Mesenteric fat pad (tissue), 1 donor: ENCODE results near the gene COL5A2. TPM values are rescaled to one million over a fixed set of nuclear protein-coding genes. Genes with fewer than 3 reads are reported as not detected.

Source experiments
- DNase-seq: peaks from one replicate; pipeline ENCODE4 v3.0.0-alpha.2; 2020; ENCODE audit warnings: low spot score
- total RNA-seq: library from RNA; stranded (reverse); fragmentation: NEBNext Ultra II Directional; extraction: Animal tissue kit (Norgen Biotek cat#: 25700); gene quantifications from one replicate; pipeline ENCODE4 v1.2.1, GENCODE V29; 2021
- donor health status: DM: yes; HTN: yes; CAD: no.

Gene COL5A2
- total RNA-seq, 1 donor from 2014 or later, result 93.4 TPM

DNA sequence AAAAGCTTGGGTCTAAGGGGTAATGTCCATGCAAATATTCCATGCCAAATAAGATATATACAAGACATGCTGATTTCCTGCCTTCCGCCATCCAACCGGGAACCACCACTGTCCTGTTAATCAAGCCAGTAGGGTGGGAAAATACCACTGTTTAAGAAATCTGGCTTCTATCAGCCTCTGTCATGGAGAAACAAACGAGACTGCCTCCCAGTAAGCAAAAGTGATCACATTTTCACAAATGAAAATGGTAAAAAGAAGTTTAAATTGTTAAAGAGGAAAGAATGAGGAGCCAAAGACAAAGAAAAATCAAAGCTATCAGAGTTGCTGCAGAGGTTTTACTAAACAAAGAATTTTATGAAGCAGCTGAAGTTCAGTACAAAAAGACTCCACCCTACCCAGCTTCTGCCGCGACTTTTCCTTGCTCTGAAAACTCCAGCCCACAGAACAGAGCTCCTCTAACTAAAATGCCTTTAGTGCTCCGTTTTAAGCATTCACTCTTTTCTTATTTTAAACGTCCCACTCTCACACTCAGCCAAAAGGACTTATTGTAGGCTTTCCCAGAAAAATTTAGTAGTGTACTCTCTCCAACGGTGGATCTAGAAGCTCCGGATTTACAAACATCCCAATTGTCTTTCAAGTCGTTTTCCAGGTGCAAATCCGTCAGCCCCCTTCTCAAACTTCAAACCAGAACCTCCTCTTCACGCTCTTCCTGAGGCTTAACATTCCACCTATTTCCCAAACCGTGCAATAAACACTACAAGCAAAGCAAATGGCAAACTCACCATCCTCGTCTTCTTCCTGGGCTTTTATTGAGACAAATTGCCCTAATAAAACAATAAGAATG is 613 bp downstream of the COL5A2 start:
- no peak for DNase-seq

- no peak for DNase-seq
Measured at GRCh38 chr2:189178054-189178453, 1.5 kb downstream of the COL5A2 start.

DNA sequence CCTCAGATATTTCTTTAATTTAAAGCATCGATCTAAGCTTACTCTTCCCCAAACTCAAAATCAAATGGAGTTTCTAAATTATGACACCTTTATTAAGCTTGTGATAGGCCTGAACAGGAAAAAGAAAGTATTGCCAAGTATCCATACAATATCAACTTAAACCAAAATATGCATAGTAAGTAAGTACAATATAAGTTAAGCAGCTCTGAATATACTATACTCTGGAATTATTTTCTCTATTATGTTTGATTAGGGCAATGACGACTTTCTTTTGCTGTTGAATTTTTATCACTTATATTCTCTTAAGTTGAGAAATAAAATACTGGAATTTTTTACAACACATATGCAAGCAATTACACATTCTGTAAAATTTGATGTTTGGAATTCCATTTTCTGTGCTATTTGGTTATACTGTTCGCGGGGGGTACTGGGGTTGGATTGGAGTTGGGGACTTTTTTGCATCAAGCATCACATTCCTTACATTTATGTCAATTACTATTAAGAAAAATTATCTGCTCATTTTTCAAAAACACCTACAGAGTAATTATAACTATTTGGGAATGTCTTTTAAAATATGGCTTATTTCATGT is 2.2 kb downstream of the COL5A2 start:
- DNase-seq, result no peak

GRCh38 chr2:189176516-189176915 is 3.0 kb downstream of the COL5A2 start:
- no peak for DNase-seq

DNA sequence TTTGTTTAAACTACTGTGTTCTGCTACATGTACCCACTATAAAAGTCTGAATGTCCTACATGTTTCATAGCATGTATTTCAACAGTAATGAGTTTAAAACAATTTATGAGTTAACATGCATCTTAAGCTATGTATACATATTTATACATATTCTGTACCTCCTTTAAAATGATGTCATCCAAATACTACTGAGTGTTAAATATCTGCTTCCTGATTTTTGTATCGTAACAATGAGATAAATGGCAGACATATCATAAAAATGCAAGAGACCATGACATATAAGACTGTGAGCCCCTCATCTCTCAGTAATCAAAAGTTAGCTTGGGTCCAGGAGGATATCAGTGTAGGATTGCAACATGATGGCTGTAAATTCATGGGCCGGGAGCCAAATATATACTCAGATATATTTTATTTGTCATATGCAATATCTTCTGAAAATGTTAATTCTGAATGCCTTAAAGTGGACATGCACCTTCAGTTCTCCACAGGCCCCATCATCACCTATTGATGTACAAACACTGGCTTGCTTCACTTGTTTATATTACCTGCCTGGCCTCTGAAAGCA is 3.6 kb downstream of the COL5A2 start:
- DNase-seq, result no peak

DNA sequence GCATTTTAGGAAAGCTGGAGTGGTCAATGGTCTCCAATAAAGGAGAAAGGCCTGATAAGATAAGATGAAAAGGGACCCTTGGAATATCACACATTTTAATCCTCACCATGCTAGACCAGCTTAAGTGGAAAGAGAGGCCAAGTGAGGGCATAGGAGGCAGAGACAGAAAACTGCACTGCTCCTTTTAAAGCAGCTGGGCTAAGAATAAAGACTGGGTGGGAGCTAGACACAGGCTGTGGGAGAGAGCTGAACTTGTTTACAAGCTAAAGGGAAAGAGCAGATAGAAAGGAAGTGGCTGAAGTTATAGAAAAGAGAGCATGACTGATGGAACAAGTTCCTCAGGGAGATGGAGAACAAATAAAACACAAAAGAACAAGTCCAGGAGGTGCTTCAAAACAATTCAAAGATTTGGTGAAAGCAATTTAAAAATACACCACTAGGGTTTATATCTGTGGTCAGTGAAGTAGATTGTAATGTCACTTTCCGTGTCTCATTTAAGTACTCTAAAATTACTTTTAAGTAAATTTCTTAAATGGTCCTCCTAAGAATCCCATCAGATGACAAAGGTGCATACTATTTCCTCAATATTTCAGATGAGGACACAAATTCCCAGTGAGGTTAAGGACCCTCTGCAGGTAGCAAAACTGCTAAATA is 7.5 kb downstream of the COL5A2 start:
- no peak for DNase-seq

DNA sequence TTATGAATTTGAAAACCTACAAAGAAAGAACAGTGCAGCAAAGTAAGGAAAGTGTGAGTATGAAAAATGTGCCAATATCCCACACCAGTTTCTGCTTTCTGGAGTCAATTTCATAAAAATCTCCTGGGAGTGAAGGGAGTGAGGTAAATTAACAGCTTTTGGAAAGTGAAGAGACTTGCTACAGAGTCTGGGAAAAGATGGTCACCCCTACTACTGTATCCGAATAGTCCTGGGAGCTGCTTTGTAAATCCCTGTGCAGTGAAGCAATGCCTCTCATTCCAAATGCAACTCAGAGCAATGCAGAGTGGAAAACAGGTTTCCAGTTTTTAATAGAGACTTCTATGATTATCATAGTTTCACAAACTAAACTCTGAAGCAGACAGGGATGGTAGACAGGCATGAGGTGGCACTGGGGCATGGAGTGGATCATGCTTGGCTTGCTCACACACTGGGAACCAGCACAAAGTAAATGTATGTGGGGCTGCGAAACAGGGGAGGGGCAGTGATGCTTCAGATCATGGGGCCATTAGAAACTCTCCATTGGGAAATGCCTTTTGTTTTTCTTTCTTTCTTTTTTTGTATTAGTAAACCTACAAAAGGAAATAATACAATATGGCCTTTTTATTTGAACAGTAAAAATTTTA is 10.6 kb downstream of the COL5A2 start:
- no peak for DNase-seq

GRCh38 chr2:189165656-189166380 is 13.7 kb downstream of the COL5A2 start:
- no peak for DNase-seq

- DNase-seq, result no peak
Measured at GRCh38 chr2:189164746-189165145, 14.8 kb downstream of the COL5A2 start.

DNA sequence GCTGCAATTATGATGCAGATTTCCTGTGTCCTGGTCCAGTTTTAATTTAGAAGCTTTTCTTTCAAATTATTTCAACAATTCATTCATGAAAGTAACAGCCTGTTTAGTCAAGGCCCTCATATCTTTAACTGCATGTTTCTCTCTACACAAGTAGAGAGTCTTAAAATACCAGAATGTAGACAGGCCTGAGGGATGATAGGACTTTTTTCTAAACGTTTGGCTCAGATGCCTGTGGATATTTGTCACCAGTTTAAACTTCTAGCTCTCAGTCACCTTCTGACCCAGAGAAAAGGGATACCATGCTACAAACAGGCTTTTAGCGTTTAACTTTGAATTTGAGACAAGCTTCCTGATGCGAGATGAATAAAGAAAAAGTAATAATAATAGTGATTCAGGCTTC is 15.7 kb downstream of the COL5A2 start:
- no peak for DNase-seq

GRCh38 chr2:189162566-189162965 is 17.0 kb downstream of the COL5A2 start:
- DNase-seq, result no peak

DNA sequence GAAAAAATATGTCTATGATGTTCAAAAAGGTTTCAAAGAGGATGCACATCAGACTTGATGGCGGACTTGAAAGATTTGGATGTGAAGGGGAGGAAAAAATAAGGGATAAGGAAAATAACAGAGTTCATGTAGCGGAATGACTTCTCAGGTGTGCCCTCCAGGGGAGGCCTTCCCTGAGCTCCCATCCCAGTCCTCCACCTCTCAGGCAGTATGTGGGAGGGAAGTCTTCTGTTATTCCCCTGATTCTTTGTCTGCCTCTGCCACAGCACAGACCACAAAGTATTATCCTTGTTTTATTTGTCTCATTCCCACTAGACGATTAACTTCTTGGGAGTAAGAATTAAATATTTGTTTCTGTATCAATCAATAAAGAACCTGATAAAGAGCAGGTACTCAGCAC is 17.7 kb downstream of the COL5A2 start:
- no peak for DNase-seq

GRCh38 chr2:189159717-189160116 is 19.8 kb downstream of the COL5A2 start:
- DNase-seq, result no peak

DNA sequence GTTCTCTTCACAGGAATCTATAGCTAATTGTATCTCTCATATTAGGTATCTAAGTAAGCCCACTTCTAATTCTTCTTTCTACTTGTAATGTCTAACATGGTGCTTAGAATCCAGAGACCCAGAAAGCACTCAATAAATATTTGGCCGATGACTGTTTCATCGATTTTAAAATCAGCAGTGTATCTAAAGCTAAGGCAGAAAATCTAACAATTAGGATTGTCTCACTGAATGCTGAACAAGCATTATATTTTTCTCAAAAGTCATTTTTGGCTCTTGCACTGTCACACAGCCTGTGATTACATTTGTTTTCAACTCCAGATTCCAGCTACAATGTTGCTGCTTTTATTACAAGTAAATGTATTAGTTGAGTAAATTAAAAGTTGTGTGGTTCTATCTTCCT is 20.3 kb downstream of the COL5A2 start:
- DNase-seq, result no peak

- no peak for DNase-seq
Measured at GRCh38 chr2:189157939-189158338, 21.6 kb downstream of the COL5A2 start.

GRCh38 chr2:189157456-189157855 is 22.1 kb downstream of the COL5A2 start:
- no peak for DNase-seq

- DNase-seq, result no peak
Measured at GRCh38 chr2:189155795-189156194, 23.8 kb downstream of the COL5A2 start.

GRCh38 chr2:189153619-189154018 is 25.9 kb downstream of the COL5A2 start:
- DNase-seq, result no peak

DNA sequence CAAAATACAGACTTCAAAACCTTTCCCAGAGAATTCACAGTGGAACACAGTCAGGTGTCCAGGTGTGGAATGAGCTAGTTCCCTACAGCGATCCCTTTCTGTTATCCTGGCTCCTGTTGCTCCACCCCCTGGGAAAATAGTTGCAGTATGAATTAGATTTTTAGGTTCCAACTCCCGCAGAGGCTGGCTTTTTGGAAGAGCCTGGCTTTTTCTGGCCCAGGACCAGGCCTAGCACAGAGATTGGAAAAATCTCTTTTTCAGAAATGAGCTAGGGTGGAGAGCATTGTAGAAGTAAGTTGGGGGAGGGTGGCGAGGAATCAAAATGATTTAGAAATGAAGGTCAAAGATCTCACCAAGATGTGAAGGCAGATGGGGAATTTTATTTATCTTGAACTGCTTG is 27.1 kb downstream of the COL5A2 start:
- no peak for DNase-seq

- DNase-seq, result no peak
Measured at GRCh38 chr2:189151906-189152305, 27.7 kb downstream of the COL5A2 start.

DNA sequence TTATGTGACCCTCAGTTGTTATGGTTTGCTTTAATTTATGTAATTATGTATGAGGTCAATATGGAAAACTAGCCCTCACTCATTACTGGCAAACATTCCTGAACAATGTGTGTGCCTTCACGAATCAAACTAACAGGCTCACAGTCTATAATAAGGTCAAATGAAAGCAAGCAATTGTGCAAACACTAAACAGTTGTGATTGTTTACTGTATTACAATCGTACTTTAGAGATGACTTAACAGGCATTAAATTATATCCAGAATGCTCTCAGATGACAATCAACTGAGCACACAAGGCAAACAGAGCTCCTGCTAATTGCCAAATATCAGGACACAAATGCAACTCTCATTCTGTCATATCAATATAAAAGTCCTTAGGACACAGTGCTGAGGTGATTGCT is 29.5 kb downstream of the COL5A2 start:
- no peak for DNase-seq
